Activated naive CD4-positive, alpha-beta T cell treated with anti-CD3 and anti-CD28 coated beads, Interleukin-2, amount 50 U/mL, for 16 hours (primary cell): ENCODE results near the gene LAYN.

ENCODE experiments used
- DNase-seq: peaks from one replicate; pipeline ENCODE4 v3.0.0-alpha.2; 2020

Gene LAYN

DNA sequence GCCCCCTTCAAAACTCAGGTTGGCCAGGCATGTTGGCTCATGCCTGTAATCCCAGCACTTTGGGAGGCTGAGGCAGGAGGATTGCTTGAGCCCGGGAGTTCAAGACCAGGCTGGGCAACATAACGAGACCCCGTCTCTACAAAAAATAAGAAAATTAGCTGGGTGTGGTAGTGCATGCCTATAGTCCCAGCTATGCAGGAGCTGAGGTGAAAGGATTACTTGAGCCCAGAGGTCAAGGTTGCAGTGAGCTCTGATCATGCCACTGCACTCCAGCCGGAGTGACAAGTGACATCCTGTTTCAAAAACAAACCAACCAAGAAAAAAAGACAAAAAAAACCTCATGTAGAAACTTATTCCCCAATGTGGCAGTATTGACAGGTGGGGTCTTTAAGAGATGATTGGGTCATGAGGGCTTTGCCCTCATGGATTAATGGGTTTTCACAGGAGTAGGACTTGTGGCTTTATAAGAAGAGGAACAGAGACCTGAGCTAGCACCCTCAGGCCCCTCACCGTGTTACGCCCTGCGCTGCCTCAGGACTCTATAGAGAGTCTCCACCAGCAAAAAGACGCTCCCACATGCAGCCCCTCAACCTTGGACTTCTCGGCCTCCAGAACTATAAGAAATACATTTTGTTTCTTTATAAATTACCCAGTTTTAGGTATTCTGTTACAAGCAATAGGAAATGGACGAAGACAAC is 22.3 kb downstream of the LAYN start:
- DNase-seq: no peak

GRCh38 chr11:111565114-111565720 is 24.7 kb downstream of the LAYN start:
- DNase-seq: peak; percentile 58

GRCh38 chr11:111566324-111566723 is 25.8 kb downstream of the LAYN start:
- no peak for DNase-seq

- no peak for DNase-seq
These were observed 29.0 kb downstream of the LAYN start for GRCh38 chr11:111569476-111569875.

DNA sequence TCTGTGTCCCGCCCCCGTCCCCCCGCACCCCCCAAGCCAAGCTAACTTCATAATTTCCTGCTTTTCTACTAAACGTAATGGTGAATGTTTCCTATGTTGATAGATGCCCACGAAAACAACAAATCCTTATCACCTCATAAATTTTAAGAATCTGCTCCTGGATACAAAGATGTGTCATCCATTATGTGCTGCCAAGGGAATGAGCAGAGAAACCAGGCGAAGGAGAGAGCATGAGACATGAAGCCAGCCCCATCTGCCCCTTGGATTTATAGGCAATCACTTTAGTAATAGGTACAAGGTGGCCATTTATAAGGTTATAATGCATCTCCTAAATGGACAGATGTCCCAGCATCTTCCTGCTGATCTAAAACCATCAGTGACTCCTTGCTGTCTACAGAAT is 30.3 kb downstream of the LAYN start:
- no peak for DNase-seq

- no peak for DNase-seq
These were observed 31.4 kb downstream of the LAYN start for GRCh38 chr11:111571829-111572501.

GRCh38 chr11:111572581-111572980 is 32.1 kb downstream of the LAYN start:
- no peak for DNase-seq

DNA sequence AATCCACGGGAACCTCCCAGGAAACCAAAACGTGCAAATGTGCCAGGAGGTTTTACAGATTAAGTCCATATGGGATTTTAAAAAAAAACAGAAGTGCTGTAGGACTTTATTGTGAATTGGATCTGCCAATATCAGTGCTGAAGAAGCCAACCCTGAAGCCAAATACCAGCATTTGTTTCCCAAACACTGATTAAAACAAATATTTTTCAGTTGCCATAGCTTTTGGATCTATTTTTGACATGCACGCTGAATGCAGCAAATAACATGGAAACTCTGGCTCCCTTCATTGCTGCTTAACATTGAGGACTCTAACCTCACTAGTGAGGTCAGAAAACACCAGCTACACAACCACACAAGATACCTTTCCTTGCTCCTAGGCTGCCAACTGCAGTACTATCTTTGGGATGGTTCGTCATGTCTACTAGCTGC is 33.3 kb downstream of the LAYN start:
- no peak for DNase-seq

- no peak for DNase-seq
These were observed 34.1 kb downstream of the LAYN start for GRCh38 chr11:111574373-111575225.

- DNase-seq: no peak
These were observed 35.2 kb downstream of the LAYN start for GRCh38 chr11:111575740-111576139.

DNA sequence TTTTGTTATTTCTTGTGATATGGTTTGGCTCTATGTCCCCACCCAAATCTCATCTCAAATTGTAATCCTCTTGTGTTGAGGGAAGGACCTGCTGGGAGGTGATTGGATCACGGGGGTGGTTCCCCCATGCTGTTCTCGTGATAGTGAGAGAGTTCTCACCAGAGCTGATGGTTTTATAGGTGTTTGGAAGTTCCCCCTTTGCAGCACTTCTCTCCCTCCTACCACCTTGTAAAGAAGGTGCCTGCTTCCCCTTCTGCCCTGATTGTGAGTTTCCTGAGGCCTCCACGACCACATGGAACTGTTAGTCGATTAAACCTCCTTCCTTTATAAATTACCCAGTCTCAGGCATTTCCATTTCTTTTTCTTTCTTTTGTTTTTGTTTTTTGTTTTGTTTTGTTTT is 37.3 kb downstream of the LAYN start:
- no peak for DNase-seq

DNA sequence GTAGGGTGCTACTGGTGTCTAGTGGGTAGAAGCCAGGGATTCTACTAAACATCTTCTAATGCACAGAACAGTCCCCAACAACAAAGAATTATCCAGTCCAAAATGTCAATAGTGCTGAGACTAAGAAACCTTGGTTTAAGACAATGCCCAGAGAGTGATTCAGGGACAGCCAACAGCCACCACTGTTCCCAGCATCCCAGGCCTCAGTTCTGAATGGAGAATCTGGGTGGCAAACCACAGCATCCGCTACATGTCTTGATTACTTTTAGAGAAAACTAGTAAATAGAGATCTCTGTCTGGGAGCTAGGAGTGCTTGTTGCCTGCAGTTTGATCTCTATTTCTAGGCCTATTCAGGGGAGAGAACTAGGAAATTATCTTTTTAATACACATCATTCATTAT is 40.8 kb downstream of the LAYN start:
- DNase-seq: no peak

- DNase-seq: no peak
These were observed 41.6 kb downstream of the LAYN start for GRCh38 chr11:111582163-111582562.

GRCh38 chr11:111582881-111583280 is 42.4 kb downstream of the LAYN start:
- no peak for DNase-seq

DNA sequence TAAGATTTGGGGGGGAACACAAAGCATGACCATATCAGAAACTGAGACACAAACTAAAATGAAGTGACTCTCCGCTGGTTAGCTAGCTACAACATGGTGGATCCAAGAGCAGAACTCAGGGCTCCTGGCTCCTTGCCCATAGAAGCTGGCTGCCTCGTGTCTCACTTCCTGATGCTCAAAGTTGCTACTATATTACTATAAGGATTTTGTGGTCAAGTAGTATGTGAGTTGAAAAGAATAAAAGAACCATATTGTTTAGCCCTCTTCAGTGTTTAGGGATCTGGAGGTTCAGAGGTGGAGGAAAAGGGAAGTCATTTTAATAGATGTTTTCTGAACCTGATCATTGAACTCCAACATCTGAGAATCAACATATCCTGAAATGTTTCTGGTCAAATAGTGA is 44.9 kb downstream of the LAYN start:
- no peak for DNase-seq

DNA sequence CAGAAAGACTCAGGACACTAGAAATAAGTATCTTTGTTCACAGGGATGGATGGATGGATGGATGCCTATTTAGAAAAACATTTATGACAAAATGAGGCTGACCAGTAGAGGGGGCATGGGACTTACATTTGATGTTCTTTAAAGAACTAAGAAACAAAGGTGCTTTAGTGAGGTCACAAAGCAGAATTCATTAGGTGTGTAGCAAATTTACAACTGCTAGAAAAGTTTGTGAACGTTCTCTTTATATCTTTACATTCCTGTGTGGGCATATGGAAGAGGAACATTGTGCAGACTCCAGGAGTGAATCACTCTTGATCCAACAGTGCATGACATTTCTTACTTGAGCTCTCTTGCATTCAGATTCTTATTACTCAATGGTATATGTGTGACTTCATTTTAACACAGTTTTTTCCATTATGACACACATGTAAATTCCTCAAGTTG is 45.9 kb downstream of the LAYN start:
- peak; percentile 36 for DNase-seq

DNA sequence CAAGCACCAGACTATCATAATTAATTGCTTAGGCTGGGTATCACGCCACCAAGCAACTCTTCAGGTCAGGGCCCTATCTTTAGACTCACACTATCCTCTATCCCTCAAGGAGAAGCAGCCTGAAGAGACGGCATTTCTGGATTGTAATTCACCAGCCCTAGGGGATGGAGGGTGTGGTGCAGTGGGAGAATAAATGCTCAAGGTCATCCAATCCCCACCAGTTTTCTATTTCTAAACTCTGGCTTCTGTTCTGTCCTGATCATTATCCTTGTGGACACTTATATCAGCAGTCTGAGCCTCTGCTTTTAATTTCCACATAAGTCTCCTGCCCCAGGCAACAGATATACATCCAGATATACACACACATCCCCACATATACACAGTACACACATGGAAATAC is 48.6 kb downstream of the LAYN start:
- no peak for DNase-seq

DNA sequence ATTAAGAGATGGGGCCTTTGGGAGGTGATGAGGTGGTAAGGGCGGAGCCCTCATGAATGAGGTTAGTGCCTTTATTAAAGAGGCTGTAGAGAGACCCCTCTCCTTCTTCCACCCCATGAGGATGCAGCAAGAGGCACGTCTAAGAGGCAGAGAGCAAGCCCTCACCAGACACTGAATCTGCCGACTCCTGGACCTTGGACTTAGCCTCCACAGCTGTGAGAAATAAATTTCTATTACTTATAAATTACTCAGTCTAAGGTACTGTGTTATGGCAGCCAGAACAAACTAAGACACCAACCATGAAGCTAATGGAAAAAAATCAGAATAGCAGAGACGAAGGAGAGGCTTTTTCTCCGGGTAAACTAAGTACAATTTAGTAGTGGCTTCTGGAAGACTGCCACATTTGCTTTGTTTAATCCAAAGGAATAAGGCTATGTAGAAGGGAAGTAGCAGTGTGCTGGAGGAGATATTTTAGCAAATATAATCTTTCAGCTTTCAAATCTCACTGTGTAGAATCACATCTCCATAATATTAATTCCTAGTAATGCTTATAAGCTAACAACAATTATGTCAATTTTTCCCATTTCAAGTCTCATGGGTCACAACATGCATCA is 49.5 kb downstream of the LAYN start:
- no peak for DNase-seq

DNA sequence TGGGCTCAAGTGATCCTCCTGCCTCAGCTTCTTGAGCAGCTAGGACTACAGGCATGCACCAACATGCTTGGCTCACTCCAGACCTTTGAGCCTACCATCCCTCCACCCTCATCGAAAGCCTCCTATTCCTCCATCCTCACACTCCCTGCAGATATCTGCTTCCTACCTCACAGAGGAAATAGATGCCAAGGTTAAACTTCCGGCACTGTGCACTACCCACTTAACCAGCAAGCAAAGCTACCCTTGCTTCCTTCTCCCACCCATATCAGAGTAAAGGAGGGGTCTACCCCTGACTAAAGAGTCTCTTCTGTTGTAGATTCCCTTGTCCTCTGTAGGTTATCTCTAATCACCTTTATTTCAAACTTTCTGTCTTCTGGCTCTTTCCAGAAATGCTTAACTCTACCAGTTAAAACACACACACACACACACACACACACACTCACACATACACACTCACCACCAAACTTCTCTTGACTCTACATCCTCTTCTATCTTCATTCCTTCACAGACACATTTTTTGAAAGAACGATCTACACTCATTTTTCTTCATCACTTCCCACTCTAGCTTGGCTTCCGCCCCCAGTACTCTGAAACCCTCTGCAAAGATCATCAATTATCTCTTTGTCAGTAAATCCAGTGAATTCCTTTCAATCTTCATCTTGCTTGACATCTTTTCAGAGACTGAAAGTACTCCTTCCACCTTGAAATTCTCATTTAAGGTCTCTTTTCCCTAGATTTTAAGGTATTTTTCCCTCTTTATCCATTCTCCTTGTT is 50.9 kb downstream of the LAYN start:
- DNase-seq: no peak

GRCh38 chr11:111592491-111592890 is 52.0 kb downstream of the LAYN start:
- DNase-seq: no peak

DNA sequence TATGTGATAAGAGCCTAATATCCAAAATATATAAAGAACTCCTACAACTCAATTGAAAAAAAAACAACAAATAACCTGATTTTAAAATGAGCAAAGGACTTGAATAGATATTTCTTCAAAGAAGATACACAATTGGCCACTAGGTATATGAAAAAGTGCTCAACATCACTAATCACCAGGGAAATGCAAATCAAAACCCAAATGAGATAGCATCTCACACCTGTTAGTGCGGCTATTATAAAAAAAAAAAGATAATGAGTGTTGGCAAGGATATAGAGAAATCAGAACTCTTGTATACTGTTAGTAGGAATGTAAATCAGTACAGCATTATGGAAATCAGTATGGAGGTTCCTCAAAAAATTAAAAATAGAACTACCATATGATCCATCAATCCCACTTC is 55.8 kb downstream of the LAYN start:
- no peak for DNase-seq

DNA sequence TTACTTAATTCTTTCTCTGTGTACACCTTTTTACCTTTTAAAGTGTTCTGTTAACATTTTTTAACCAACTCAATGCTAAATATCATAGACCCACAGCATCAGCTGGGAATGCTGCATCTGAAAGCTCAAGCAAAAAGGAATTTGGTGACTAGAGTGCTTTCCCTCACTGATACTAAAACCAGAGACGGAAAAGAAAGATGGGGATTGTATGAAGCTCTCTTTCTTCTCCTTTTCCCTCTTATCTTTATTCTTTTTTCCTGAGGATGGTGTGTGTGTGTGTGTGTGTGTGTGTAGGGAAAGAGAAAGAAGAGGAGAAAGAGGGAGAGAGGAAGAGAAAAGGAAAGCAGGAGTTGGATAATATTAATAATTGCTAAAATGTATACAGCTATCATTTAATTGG is 57.6 kb downstream of the LAYN start:
- DNase-seq: no peak
